Tibial artery (tissue), 4 donors: Measurements from ENCODE around the gene KIF26A.

Experiments
- DNase-seq, 2 donors: peaks; one replicate each; pipeline ENCODE4 v3.0.0-alpha.2; 2019
- H3K27ac ChIP-seq, 2 donors: fragments of 200-600 bp; sonication (generic) in 1 of 2; 1 replicate in 1 of 2; 2 replicates in 1 of 2; pipeline ENCODE4 v1.5.1; 2018 to 2019; ENCODE audit warnings: mild to moderate bottlenecking in 1 of 2
- H3K27me3 ChIP-seq, 2 donors: fragments of 200-600 bp; sonication (generic) in 1 of 2; one replicate each; pipeline versions ENCODE4 v1.5.1 to v1.6.0; 2016 to 2019
- H3K36me3 ChIP-seq, 3 donors: fragments of 200-600 bp; sonication (generic) in 2 of 3; one replicate each; pipeline ENCODE4 v1.5.1; 2016 to 2019; ENCODE audit warnings: mild to moderate bottlenecking in 2 of 3
- H3K4me1 ChIP-seq, 4 donors: fragments of 200-600 bp; sonication (generic) in 2 of 4; 1 replicate in 3 of 4; 2 replicates in 1 of 4; pipeline ENCODE4 v1.5.1; 2016 to 2019
- H3K4me3 ChIP-seq, 2 donors: fragments of 200-600 bp; sonication (generic) in 1 of 2; 1 replicate in 1 of 2; 2 replicates in 1 of 2; pipeline ENCODE4 v1.5.1; 2018 to 2019; ENCODE audit warnings: mild to moderate bottlenecking in 2 of 2
- H3K9me3 ChIP-seq, 3 donors: fragments of 200-600 bp; sonication (generic) in 1 of 3; one replicate each; pipeline ENCODE4 v1.5.1; 2016 to 2019
- CTCF ChIP-seq, 2 experiments: fragments of 200-600 bp in 1 of 2; fragments of 450-650 bp in 1 of 2; IDR thresholded peaks; one replicate each; pipeline ENCODE4 v1.5.1; 2017 to 2019; ENCODE audit warnings: antibody characterized with exemption in 2 of 2, mild to moderate bottlenecking in 1 of 2, moderate library complexity in 1 of 2
- intact Hi-C: fragments of 100-400 bp; cut with DNase I; formaldehyde crosslinking; loops from one replicate; pipeline ENCODE4 v1.15.0; 2023; ENCODE audit warnings: low total_unique reads

KIF26A gene

GRCh38 chr14:104154246-104154645 lies 15.9 kb downstream of the KIF26A start:
- Histone ChIP-seq H3K27ac (no peak overlapping the region), H3K4me1 (peaks cover 0 to 3% (median 0%) of the 10 kb centered on the region in 4 donors), H3K27me3 (peaks cover 0 to 68% of the 10 kb centered on the region in 2 donors), H3K9me3 (no peaks in the 10 kb centered on the region), H3K36me3 (no peaks in the 10 kb centered on the region), H3K4me3 (no peak overlapping the region)
- DNase-seq = no peak
- intact Hi-C loops = no loop called here
- no peak for TF ChIP-seq CTCF (IDR thresholded peaks at IDR 0.05)

- no peak overlapping the region for H3K27ac ChIP-seq
- H3K4me3 ChIP-seq = no peak overlapping the region
- TF ChIP-seq CTCF (IDR thresholded peaks at IDR 0.05) = no peak
- no peaks in the 10 kb centered on the region for H3K9me3 ChIP-seq
- no peaks in the 10 kb centered on the region for H3K4me1 ChIP-seq
- H3K27me3 ChIP-seq = peaks cover 0 to 61% of the 10 kb centered on the region in 2 donors
- DNase-seq = no peak
- H3K36me3 ChIP-seq = no peaks in the 10 kb centered on the region
- intact Hi-C loops = no loop called here
These were observed 17.1 kb downstream of the KIF26A start for GRCh38 chr14:104155513-104155912.

- H3K27ac ChIP-seq = no peak overlapping the region
- no peaks in the 10 kb centered on the region for H3K4me1 ChIP-seq
- H3K36me3 ChIP-seq = no peaks in the 10 kb centered on the region
- intact Hi-C loops = no loop called here
- no peak overlapping the region for H3K4me3 ChIP-seq
- DNase-seq = no peak
- H3K9me3 ChIP-seq = no peaks in the 10 kb centered on the region
- TF ChIP-seq CTCF (IDR thresholded peaks at IDR 0.05) = no peak
- peaks cover 0 to 59% of the 10 kb centered on the region in 2 donors for H3K27me3 ChIP-seq
These were observed 17.8 kb downstream of the KIF26A start for GRCh38 chr14:104156142-104156541.

GRCh38 chr14:104157016-104157928 lies 18.9 kb downstream of the KIF26A start:
- peaks cover 0 to 52% of the 10 kb centered on the region in 2 donors for H3K27me3 ChIP-seq
- no peak overlapping the region for H3K4me3 ChIP-seq
- DNase-seq = no peak
- no peaks in the 10 kb centered on the region for H3K9me3 ChIP-seq
- H3K4me1 ChIP-seq = no peaks in the 10 kb centered on the region
- TF ChIP-seq CTCF (IDR thresholded peaks at IDR 0.05) = no peak
- H3K27ac ChIP-seq = no peak overlapping the region
- intact Hi-C loops = no loop called here
- H3K36me3 ChIP-seq = no peaks in the 10 kb centered on the region

GRCh38 chr14:104158827-104159798 lies 20.7 kb downstream of the KIF26A start:
- intact Hi-C loops = no loop called here
- Histone ChIP-seq H3K27ac (no peak overlapping the region), H3K36me3 (no peaks in the 10 kb centered on the region), H3K9me3 (no peaks in the 10 kb centered on the region), H3K27me3 (peaks cover 0 to 39% of the 10 kb centered on the region in 2 donors), H3K4me1 (no peaks in the 10 kb centered on the region), H3K4me3 (no peak overlapping the region)
- TF ChIP-seq CTCF (IDR thresholded peaks at IDR 0.05) = no peak
- no peak for DNase-seq
